ENCODE data around the gene SLC6A6.

SLC6A6 gene

GRCh38 chr3:14459787-14460186 lies 57.4 kb downstream of the SLC6A6 start:
- H4K20me1 ChIP-seq = peaks cover 0 to 100% (median 77%) of the 10 kb centered on the region in 11 experiments; a peak in 19 of 22 replicates
- H3K9me3 ChIP-seq (replicated peaks in 1 of 11) = no peaks in the 10 kb centered on the region
- TF ChIP-seq Cebpa-rat (IDR thresholded peaks at IDR 0.05) = no peak
- H3K27ac ChIP-seq = no peak overlapping the region
- H3K4me1 ChIP-seq = peaks cover 12 to 32% (median 26%) of the 10 kb centered on the region in 10 experiments; a peak in 19 of 20 replicates
- H3K9ac ChIP-seq = no peak overlapping the region
- peaks cover 75 to 100% (median 95%) of the 10 kb centered on the region in 11 experiments for H3K36me3 ChIP-seq
- no peaks in the 10 kb centered on the region for H3K27me3 ChIP-seq
- H3K4me2 ChIP-seq = no peak overlapping the region
- no peak overlapping the region for H3K4me3 ChIP-seq

GRCh38 chr3:14460342-14461005 lies 58.1 kb downstream of the SLC6A6 start:
- peak overlapping the region in 1 of 11 experiments; percentile 5; a peak in 2 of 22 replicates for H3K4me2 ChIP-seq
- H4K20me1 ChIP-seq = peaks cover 0 to 100% (median 75%) of the 10 kb centered on the region in 11 experiments; a peak in 19 of 22 replicates
- H3K9me3 ChIP-seq (replicated peaks in 1 of 11) = no peaks in the 10 kb centered on the region
- TF ChIP-seq Cebpa-rat (IDR thresholded peaks at IDR 0.05) = no peak
- H3K27ac ChIP-seq = no peak overlapping the region
- no peak overlapping the region for H3K4me3 ChIP-seq
- H3K27me3 ChIP-seq = no peaks in the 10 kb centered on the region
- peaks cover 71 to 100% (median 95%) of the 10 kb centered on the region in 11 experiments for H3K36me3 ChIP-seq
- H3K4me1 ChIP-seq = peaks cover 12 to 32% (median 26%) of the 10 kb centered on the region in 10 experiments; a peak in 19 of 20 replicates
- no peak overlapping the region for H3K9ac ChIP-seq

- H4K20me1 ChIP-seq = peaks cover 0 to 100% (median 72%) of the 10 kb centered on the region in 11 experiments; a peak in 19 of 22 replicates
- peak overlapping the region in 2 of 11 experiments; percentile 10 to 25; a peak in 1 of 22 replicates for H3K9ac ChIP-seq
- peak overlapping the region in 9 of 11 experiments; percentile 5 to 68 (median 53); a peak in 16 of 22 replicates for H3K4me2 ChIP-seq
- no peaks in the 10 kb centered on the region for H3K27me3 ChIP-seq
- no peaks in the 10 kb centered on the region for H3K9me3 ChIP-seq (replicated peaks in 1 of 11)
- peaks cover 12 to 32% (median 26%) of the 10 kb centered on the region in 10 experiments; a peak in 19 of 20 replicates for H3K4me1 ChIP-seq
- H3K36me3 ChIP-seq = peaks cover 67 to 100% (median 95%) of the 10 kb centered on the region in 11 experiments
- no peak for TF ChIP-seq Cebpa-rat (IDR thresholded peaks at IDR 0.05)
- H3K4me3 ChIP-seq = no peak overlapping the region
- H3K27ac ChIP-seq = no peak overlapping the region; a peak in 1 of 22 replicates
Measured at GRCh38 chr3:14461006-14461747, 58.8 kb downstream of the SLC6A6 start.

- H3K4me1 ChIP-seq = peaks cover 12 to 32% (median 26%) of the 10 kb centered on the region in 10 experiments; a peak in 19 of 20 replicates
- H3K36me3 ChIP-seq = peaks cover 67 to 100% (median 95%) of the 10 kb centered on the region in 11 experiments
- TF ChIP-seq Cebpa-rat (IDR thresholded peaks at IDR 0.05) = no peak
- peak overlapping the region in 2 of 11 experiments; percentile 10 to 25; a peak in 1 of 22 replicates for H3K9ac ChIP-seq
- no peaks in the 10 kb centered on the region for H3K27me3 ChIP-seq
- H3K4me3 ChIP-seq = no peak overlapping the region
- no peaks in the 10 kb centered on the region for H3K9me3 ChIP-seq (replicated peaks in 1 of 11)
- peaks cover 0 to 100% (median 73%) of the 10 kb centered on the region in 11 experiments; a peak in 19 of 22 replicates for H4K20me1 ChIP-seq
- H3K27ac ChIP-seq = no peak overlapping the region; a peak in 1 of 22 replicates
- H3K4me2 ChIP-seq = peak overlapping the region in 8 of 11 experiments; percentile 28 to 68 (median 54); a peak in 16 of 22 replicates
Measured at GRCh38 chr3:14461748-14462324, 59.4 kb downstream of the SLC6A6 start.

- TF ChIP-seq Cebpa-rat (IDR thresholded peaks at IDR 0.05) = no peak
- no peaks in the 10 kb centered on the region for H3K27me3 ChIP-seq
- peaks cover 67 to 100% (median 95%) of the 10 kb centered on the region in 11 experiments for H3K36me3 ChIP-seq
- no peak overlapping the region for H3K4me3 ChIP-seq
- H3K9ac ChIP-seq = peak overlapping the region in 3 of 11 experiments; percentile 19 to 44 (median 24); a peak in 2 of 22 replicates
- no peak overlapping the region for H3K27ac ChIP-seq
- H3K9me3 ChIP-seq (replicated peaks in 1 of 11) = no peaks in the 10 kb centered on the region
- H3K4me1 ChIP-seq = peaks cover 12 to 32% (median 26%) of the 10 kb centered on the region in 10 experiments; a peak in 19 of 20 replicates
- H3K4me2 ChIP-seq = peak overlapping the region in 7 of 11 experiments; percentile 23 to 68 (median 54); a peak in 12 of 22 replicates
- peaks cover 0 to 100% (median 75%) of the 10 kb centered on the region in 11 experiments; a peak in 20 of 22 replicates for H4K20me1 ChIP-seq
Measured at GRCh38 chr3:14462738-14463137, 60.3 kb downstream of the SLC6A6 start.

GRCh38 chr3:14463330-14464140 lies 61.1 kb downstream of the SLC6A6 start:
- H3K4me1 ChIP-seq = peaks cover 12 to 32% (median 26%) of the 10 kb centered on the region in 10 experiments; a peak in 19 of 20 replicates
- peaks cover 0 to 100% (median 76%) of the 10 kb centered on the region in 11 experiments; a peak in 20 of 22 replicates for H4K20me1 ChIP-seq
- H3K27ac ChIP-seq = no peak overlapping the region
- no peak for TF ChIP-seq Cebpa-rat (IDR thresholded peaks at IDR 0.05)
- H3K9ac ChIP-seq = peak overlapping the region in 3 of 11 experiments; percentile 16 to 44 (median 24); a peak in 3 of 22 replicates
- H3K4me3 ChIP-seq = no peak overlapping the region
- peak overlapping the region in 7 of 11 experiments; percentile 23 to 63 (median 53); a peak in 12 of 22 replicates for H3K4me2 ChIP-seq
- H3K27me3 ChIP-seq = no peaks in the 10 kb centered on the region
- peaks cover 61 to 100% (median 93%) of the 10 kb centered on the region in 11 experiments for H3K36me3 ChIP-seq
- H3K9me3 ChIP-seq (replicated peaks in 1 of 11) = no peaks in the 10 kb centered on the region

GRCh38 chr3:14464141-14464465 lies 61.7 kb downstream of the SLC6A6 start:
- Histone ChIP-seq H3K27ac (no peak overlapping the region), H3K36me3 (peaks cover 62 to 100% (median 93%) of the 10 kb centered on the region in 11 experiments), H3K4me1 (peaks cover 12 to 32% (median 26%) of the 10 kb centered on the region in 10 experiments; a peak in 19 of 20 replicates), H3K4me2 (no peak overlapping the region), H3K9me3 (replicated peaks in 1 of 11) (no peaks in the 10 kb centered on the region), H3K9ac (no peak overlapping the region), H3K4me3 (no peak overlapping the region), H4K20me1 (peaks cover 0 to 100% (median 80%) of the 10 kb centered on the region in 11 experiments; a peak in 20 of 22 replicates), H3K27me3 (peaks cover 0 to 4% (median 0%) of the 10 kb centered on the region in 11 experiments; a peak in 3 of 22 replicates)
- no peak for TF ChIP-seq Cebpa-rat (IDR thresholded peaks at IDR 0.05)

GRCh38 chr3:14464521-14464920 lies 62.1 kb downstream of the SLC6A6 start:
- H4K20me1 ChIP-seq = peaks cover 0 to 100% (median 84%) of the 10 kb centered on the region in 11 experiments; a peak in 20 of 22 replicates
- no peaks in the 10 kb centered on the region for H3K9me3 ChIP-seq (replicated peaks in 1 of 11)
- TF ChIP-seq Cebpa-rat (IDR thresholded peaks at IDR 0.05) = no peak
- peaks cover 12 to 32% (median 26%) of the 10 kb centered on the region in 10 experiments; a peak in 19 of 20 replicates for H3K4me1 ChIP-seq
- peaks cover 62 to 100% (median 93%) of the 10 kb centered on the region in 11 experiments for H3K36me3 ChIP-seq
- H3K4me2 ChIP-seq = no peak overlapping the region
- H3K9ac ChIP-seq = no peak overlapping the region
- peaks cover 0 to 9% (median 0%) of the 10 kb centered on the region in 11 experiments; a peak in 6 of 22 replicates for H3K27me3 ChIP-seq
- H3K27ac ChIP-seq = no peak overlapping the region
- no peak overlapping the region for H3K4me3 ChIP-seq

Measured in BLaER1 treated with 17β-estradiol and CSF1 and Interleukin-3, amounts not matched to agents 10 nM and 100 nM (cell line).